Esophagus squamous epithelium (tissue), 4 donors: ENCODE results near the gene UGT1A5.

ENCODE experiments used
- CTCF ChIP-seq, 6 experiments: fragments of 450-650 bp in 4 of 6; fragments of 200-600 bp in 2 of 6; sonication (generic) in 2 of 6; IDR thresholded peaks; one replicate each; pipeline ENCODE4 v1.5.1; 2016 to 2019; ENCODE audit warnings: antibody characterized with exemption in 6 of 6, mild to moderate bottlenecking in 4 of 6, moderate library complexity in 4 of 6
- POLR2A ChIP-seq, 4 donors: fragments of 450-650 bp; IDR thresholded peaks; one replicate each; pipeline ENCODE4 v1.6.1; 2017; ENCODE audit warnings: antibody characterized with exemption in 4 of 4, mild to moderate bottlenecking in 4 of 4, moderate library complexity in 3 of 4

- no peak for TF ChIP-seq CTCF (IDR thresholded peaks at IDR 0.05)
- no peak for TF ChIP-seq POLR2A (IDR thresholded peaks at IDR 0.05)
These were observed 94.6 kb downstream of the UGT1A5 start for GRCh38 chr2:233807215-233807865.
